ENCODE results near the gene TCTN1.
A peak's percentile ranks its signal among the peaks of the same experiment; 100 is the strongest.

The TCTN1 gene

DNA sequence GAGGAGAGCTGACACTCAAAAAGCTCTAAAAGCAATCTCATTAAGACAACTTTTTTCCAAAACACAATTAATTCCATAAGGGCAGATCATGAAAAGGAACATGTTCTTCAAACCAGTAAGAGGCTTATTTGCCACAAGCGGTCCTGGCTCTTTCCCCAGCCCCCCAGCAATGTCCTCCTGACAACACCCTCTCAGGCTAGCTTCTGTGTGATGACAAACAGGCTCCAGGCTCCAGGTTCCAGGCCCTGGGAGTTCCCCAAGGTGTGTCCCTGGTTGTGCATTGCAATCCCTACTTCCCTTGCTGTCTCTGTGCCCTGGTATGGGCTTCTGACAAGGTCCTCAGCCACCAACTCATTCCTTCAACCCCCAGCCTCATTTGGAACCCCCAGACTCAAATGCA lies 66.1 kb downstream of the TCTN1 start:
- no peak for DNase-seq (ENCODE audit: low read depth, low spot score)

- DNase-seq (ENCODE audit: low read depth, low spot score): no peak
These were observed 70.0 kb downstream of the TCTN1 start for GRCh38 chr12:110683888-110684287.

DNA sequence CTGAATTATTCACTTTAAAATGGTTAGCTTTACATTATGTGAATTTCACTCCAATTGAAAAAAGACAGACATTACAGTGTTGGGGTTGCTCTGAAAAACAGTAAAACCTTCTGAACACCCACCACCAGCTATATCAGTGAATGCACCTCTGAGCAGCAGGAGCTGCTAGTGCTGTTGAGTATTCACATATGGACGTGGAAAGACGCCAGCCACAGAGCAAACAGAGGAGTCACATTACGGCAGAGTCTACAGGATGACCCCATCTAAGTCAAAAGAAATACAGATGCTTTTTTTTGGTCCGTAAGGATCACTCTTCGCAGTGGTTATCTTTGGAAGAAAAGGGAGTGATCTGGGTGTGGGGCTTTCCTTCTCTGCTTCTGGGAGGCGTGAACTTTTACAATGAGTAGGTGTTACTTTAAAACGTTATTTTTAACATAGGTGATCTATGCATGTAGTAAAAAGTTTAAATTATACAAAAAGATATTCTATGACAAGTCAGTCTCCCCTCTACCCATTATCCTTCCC lies 70.4 kb downstream of the TCTN1 start:
- no peak for DNase-seq (ENCODE audit: low read depth, low spot score)

GRCh38 chr12:110686294-110686903 lies 72.5 kb downstream of the TCTN1 start:
- DNase-seq (ENCODE audit: low read depth, low spot score): no peak

GRCh38 chr12:110687396-110688169 lies 73.7 kb downstream of the TCTN1 start:
- DNase-seq (ENCODE audit: low read depth, low spot score): no peak

DNA sequence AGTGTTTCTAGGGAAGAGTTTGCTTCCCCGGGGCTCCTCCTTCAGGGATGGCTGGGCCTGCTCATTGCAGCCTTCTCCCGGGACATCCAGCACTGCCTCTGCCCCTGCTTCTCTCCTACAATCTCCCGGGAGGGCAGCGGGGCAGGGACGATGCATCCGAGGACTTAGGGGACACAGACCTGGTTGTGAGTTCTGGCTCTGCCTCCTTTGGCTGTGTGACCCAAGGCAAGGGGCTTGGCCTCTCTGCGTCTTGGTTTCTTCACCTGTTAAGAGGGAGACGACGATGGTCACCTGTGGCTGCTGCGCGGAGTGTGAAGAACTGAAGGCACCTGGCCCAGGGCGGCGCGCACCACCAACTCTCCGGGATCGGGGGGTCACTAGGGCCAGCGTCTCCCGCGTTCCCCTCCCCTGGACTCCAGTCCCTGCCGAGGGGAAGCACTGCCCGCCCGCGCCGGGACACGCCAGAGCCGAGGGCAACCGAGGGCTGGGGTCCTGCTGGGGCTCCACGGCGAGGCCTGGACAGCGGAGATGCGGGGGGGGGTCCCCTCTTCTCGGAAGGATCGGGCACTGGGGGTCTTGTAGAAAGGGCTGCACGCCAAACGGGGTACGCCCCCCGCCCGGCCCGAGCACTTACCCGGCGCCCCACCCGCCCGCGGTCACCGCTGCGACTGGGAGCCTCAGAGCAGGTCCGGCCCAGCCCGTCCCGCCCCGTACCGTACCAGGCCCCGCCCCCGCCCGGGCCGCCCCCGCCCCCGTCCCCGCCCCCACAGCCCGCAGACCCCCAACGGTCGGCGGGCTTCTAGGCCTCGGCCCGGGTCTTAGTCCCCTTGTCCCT lies 74.7 kb downstream of the TCTN1 start, which contains the start of gene HVCN1:
Gene HVCN1 (minus strand): TSS at position 670 of the 835 bp plus-strand sequence. CDS start 5,870 bp downstream, outside the sequence.
- no peak for DNase-seq (ENCODE audit: low read depth, low spot score)

- peak; percentile 11 for DNase-seq (ENCODE audit: low read depth, low spot score)
These were observed 75.6 kb downstream of the TCTN1 start for GRCh38 chr12:110689281-110690126.

DNA sequence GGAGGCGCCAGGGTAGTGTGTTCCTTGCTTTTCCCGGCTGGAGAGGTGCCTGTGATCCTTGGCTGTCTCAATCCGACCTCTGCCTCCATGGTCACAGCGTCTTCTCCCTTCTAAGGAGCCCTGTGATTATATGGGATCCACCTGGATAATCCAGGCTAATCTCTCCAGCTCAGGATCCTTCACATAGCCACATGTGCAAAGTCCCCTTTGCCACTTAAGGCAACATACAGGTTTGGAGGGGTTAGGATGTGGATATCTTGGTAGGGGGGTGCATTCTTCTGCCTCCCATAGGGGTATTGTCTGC lies 76.2 kb downstream of the TCTN1 start:
- DNase-seq (ENCODE audit: low read depth, low spot score): no peak

DNA sequence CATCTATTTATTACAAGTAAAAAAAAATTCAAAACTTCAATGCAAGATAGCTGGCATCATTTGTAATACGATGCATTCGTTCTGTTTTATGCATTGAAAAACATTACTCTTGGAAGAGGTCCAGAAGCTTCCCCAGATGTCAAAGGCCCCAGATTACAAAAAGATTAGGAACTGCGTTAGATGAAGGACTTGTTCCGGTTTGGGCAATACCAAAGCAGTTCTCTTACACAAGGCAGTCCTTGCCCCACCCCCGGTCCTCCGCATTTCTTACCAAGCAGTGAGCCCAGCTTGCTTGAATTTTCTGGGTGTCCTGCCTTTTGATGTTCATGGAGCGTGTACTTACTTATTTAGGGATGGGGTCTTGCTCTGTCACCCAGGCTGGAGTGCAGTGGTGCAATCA lies 79.8 kb downstream of the TCTN1 start:
- DNase-seq (ENCODE audit: low read depth, low spot score): no peak

DNA sequence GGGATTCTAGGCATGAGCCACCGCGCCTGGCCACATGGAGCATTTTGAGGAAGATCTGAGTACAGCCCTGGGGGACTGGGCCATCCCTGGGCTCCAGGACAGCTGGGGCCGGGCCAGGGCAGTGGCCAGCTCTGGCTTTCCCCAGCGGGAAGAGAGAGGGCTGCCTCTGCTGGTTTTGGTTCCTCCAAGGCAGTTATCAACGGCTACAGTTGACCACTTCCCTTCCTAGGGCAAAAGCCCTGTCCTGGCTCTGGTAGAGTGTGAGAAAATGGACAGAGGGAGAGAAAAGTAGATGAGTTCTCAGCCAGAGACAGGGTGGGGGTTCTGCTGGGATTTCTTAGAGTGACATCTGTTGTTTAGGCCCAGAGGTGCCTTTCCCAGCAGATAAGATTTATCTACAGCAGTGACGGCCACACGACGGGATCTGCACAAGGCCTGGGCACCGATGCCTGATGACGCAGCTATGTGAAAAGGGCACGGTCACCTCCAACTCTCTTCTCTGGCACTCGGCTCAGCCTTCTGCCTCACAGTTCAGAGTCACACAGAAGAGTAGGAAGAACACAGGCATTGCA lies 80.5 kb downstream of the TCTN1 start:
- no peak for DNase-seq (ENCODE audit: low read depth, low spot score)

- DNase-seq (ENCODE audit: low read depth, low spot score): no peak
These were observed 82.4 kb downstream of the TCTN1 start for GRCh38 chr12:110696283-110696682.

DNA sequence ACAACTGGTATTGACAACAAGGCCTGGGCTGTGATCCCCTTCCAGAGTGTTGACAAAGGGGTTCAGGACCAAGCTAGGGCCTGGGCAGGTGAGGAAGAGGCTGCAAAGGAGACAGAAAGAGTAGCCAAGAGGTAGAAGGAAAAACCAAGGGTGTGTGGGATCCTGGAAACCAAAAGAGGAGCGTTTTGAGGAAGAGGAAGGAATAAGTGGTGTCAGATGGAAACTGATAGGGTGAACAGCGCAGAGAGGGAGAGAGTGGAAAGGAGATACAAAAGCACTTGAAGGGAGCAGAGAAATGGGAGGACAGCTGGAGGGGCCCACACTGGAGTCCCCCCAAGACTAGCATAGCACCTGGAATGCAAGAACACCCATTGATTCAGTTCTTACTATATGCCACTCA lies 83.3 kb downstream of the TCTN1 start:
- DNase-seq (ENCODE audit: low read depth, low spot score): no peak

GRCh38 chr12:110698171-110698902 lies 84.4 kb downstream of the TCTN1 start:
- DNase-seq (ENCODE audit: low read depth, low spot score): peak; percentile 54
